ENCODE data around the gene FSTL4.

- TF ChIP-seq POLR2A (IDR thresholded peaks at IDR 0.05) (no peak), CTCF (IDR thresholded peaks at IDR 0.05) (no peak), EP300 (IDR thresholded peaks at IDR 0.05; ENCODE audit: low read depth) (no peak)
Observed at GRCh38 chr5:133295520-133295919, 316.8 kb downstream of the FSTL4 start.

All from transverse colon (tissue), 3 donors.